ENCODE data around the gene KCNH2. TPM values are rescaled to one million over a fixed set of nuclear protein-coding genes. Genes with fewer than 3 reads are reported as not detected.

Gene KCNH2
- total RNA-seq, 1 experiment from 2014 or later: 1.5 TPM

DNA sequence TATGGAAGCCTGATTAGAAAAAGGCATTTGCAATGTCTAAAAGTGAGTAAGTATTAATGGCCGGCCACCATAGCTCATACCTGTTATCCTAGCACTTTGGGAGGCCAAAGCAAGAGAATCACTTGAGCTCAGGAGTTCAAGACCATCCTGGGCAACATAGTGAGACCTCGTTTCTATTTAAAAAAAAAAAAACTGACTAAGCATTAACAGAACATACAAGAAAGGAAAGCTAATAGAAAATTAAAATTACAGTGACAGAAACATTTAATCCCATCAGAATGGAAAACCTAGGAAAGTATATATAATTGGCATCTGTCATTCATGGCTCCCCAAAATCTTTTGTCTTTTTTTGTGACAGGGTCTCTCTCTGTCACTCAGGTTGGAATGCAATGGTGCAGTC, 69.9 kb downstream of the KCNH2 start:
- BruUV-seq (replicated peaks): no TSS peak
- Histone ChIP-seq H3K36me3 (ENCODE audit: insufficient read depth, low read length, poor library complexity, severe bottlenecking) (no peaks in the 10 kb centered on the region), H3K9me3 (ENCODE audit: low read depth, low read length, poor library complexity, severe bottlenecking) (no peaks in the 10 kb centered on the region), H3K4me1 (ENCODE audit: insufficient read depth, low read length, poor library complexity, severe bottlenecking) (peaks cover 7% of the 10 kb centered on the region), H3K27ac (ENCODE audit: low read depth, low read length, poor library complexity, severe bottlenecking) (no peak overlapping the region), H3K4me3 (ENCODE audit: low read depth, low read length, poor library complexity, severe bottlenecking) (no peak overlapping the region), H3K27me3 (replicated peaks; ENCODE audit: insufficient read depth, low read depth, low read length, poor library complexity) (peaks cover 16% of the 10 kb centered on the region)
- DNase-seq (ENCODE audit: low spot score): no peak
- no peak for TF ChIP-seq EZH2 (IDR thresholded peaks at IDR 0.05; ENCODE audit: borderline replicate concordance, low read depth, low read length, poor library complexity, severe bottlenecking)
- TF ChIP-seq, protein P1, sequence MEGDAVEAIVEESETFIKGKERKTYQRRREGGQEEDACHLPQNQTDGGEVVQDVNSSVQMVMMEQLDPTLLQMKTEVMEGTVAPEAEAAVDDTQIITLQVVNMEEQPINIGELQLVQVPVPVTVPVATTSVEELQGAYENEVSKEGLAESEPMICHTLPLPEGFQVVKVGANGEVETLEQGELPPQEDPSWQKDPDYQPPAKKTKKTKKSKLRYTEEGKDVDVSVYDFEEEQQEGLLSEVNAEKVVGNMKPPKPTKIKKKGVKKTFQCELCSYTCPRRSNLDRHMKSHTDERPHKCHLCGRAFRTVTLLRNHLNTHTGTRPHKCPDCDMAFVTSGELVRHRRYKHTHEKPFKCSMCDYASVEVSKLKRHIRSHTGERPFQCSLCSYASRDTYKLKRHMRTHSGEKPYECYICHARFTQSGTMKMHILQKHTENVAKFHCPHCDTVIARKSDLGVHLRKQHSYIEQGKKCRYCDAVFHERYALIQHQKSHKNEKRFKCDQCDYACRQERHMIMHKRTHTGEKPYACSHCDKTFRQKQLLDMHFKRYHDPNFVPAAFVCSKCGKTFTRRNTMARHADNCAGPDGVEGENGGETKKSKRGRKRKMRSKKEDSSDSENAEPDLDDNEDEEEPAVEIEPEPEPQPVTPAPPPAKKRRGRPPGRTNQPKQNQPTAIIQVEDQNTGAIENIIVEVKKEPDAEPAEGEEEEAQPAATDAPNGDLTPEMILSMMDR (conservative IDR thresholded peaks at IDR 0.05; ENCODE audit: low read depth, low read length): no peak
- intact Hi-C loops (cut with micrococcal nuclease; ENCODE audit: unreplicated experiment): no loop called here
- ChIA-PET POLR2A (ENCODE audit: low non-redundant PET) (no interaction called here), CTCF (interaction anchor here (1.1 kb wide), 1 partner anchor 10 kb away, joined by 3 read pairs; no protein-coding TSS in a partner anchor)

DNA sequence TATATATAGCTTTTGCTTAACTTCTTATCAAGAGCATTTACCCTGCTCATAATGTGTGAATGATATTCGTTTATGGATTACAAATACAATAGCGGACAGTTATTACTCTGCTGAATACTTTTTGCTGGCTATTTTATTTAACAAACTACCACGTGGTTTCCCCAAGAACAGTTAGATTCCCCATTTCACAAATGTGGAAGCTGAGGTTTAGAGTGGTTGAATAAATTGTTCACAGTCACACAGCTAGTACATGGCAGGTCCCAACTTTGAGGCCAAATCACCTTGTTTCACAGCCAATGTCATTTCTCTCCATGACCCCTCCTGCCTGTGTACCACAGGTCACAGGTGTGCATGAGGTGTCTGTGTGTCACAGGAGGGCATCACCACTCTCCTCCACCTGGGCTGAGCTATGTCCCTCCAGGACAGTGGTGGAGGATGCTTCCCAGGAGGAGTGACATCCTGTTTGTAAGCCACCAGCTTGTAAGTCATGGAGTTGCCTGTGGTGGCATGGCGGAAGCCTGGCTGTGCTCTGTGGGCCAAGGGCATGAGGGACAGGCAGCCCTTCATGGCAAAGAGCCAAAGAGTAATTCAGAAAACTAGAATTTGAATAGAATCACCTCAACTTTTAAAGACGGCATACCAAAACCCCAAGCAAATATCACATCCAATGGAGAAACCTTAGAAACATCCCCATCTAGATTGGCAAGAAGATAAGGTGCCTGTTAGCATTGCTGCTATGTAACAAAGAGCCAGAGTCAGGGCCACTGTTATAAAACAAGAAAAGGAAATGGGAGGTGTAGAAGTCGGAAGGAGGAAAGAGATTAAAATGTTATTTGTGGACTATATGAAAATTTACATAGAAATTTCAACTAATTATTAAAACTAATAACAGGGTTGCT, 73.9 kb downstream of the KCNH2 start:
- intact Hi-C loops (cut with micrococcal nuclease; ENCODE audit: unreplicated experiment): no loop called here
- ChIA-PET POLR2A (ENCODE audit: low non-redundant PET) (no interaction called here), CTCF (no interaction called here)
- BruUV-seq (replicated peaks): no TSS peak
- TF ChIP-seq EZH2 (IDR thresholded peaks at IDR 0.05; ENCODE audit: borderline replicate concordance, low read depth, low read length, poor library complexity, severe bottlenecking): no peak
- TF ChIP-seq, protein P1 (conservative IDR thresholded peaks at IDR 0.05; ENCODE audit: low read depth, low read length): no peak
- peaks cover 8% of the 10 kb centered on the region for H3K27me3 ChIP-seq (replicated peaks; ENCODE audit: insufficient read depth, low read depth, low read length, poor library complexity)
- no peaks in the 10 kb centered on the region for H3K36me3 ChIP-seq (ENCODE audit: insufficient read depth, low read length, poor library complexity, severe bottlenecking)
- peaks cover 7% of the 10 kb centered on the region for H3K4me1 ChIP-seq (ENCODE audit: insufficient read depth, low read length, poor library complexity, severe bottlenecking)
- no peaks in the 10 kb centered on the region for H3K9me3 ChIP-seq (ENCODE audit: low read depth, low read length, poor library complexity, severe bottlenecking)
- no peak overlapping the region for H3K27ac ChIP-seq (ENCODE audit: low read depth, low read length, poor library complexity, severe bottlenecking)
- H3K4me3 ChIP-seq (ENCODE audit: low read depth, low read length, poor library complexity, severe bottlenecking): no peak overlapping the region
- DNase-seq (ENCODE audit: low spot score): no peak

DNA sequence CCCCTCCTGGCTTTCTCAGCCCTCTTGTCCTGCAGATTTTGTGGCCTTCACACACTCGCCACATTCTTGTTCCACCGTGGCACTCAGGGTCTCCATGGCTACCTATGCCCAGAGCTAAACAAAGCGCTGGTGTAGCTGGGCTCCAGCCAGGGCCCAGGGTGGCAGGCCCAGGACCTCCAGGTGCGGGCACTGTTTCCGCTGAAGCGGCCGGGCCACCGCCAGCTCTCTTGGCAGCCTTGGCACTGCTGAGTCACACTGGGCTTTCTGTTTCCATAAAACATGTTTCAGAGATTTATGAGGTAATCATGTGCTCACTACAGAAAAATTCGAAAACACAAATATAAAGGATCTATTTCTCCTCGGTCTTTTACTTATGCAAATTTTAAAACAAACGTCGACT, 74.5 kb downstream of the KCNH2 start:
- TF ChIP-seq, protein P1 (conservative IDR thresholded peaks at IDR 0.05; ENCODE audit: low read depth, low read length): no peak
- TF ChIP-seq EZH2 (IDR thresholded peaks at IDR 0.05; ENCODE audit: borderline replicate concordance, low read depth, low read length, poor library complexity, severe bottlenecking): no peak
- DNase-seq (ENCODE audit: low spot score): no peak
- H3K27ac ChIP-seq (ENCODE audit: low read depth, low read length, poor library complexity, severe bottlenecking): no peak overlapping the region
- no peak overlapping the region for H3K4me3 ChIP-seq (ENCODE audit: low read depth, low read length, poor library complexity, severe bottlenecking)
- no TSS peak for BruUV-seq (replicated peaks)
- intact Hi-C loops (cut with micrococcal nuclease; ENCODE audit: unreplicated experiment): no loop called here
- H3K36me3 ChIP-seq (ENCODE audit: insufficient read depth, low read length, poor library complexity, severe bottlenecking): no peaks in the 10 kb centered on the region
- H3K4me1 ChIP-seq (ENCODE audit: insufficient read depth, low read length, poor library complexity, severe bottlenecking): peaks cover 7% of the 10 kb centered on the region
- ChIA-PET CTCF (no interaction called here), POLR2A (ENCODE audit: low non-redundant PET) (no interaction called here)
- H3K27me3 ChIP-seq (replicated peaks; ENCODE audit: insufficient read depth, low read depth, low read length, poor library complexity): peaks cover 8% of the 10 kb centered on the region
- H3K9me3 ChIP-seq (ENCODE audit: low read depth, low read length, poor library complexity, severe bottlenecking): no peaks in the 10 kb centered on the region
